ENCODE data around the gene POMC.

DNA sequence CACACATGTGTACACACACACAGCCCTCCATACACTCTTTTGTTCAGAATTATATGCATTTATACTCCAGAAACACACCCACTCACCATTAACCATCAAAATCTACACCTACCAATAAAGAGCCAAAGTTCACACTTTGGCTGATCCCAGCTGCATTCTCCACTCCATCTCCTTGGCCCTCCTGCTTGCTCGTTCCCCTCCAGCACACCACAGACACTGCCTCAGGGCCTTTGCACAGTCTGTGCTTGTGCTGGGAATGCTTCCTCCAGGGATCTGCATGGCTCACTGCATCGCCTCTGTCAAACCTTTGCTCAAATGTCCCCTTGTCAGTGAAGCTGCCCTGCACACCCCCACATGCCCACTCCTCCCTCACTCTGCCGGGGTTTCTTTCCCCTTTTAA lies 46.0 kb downstream of the POMC start:
- TF ChIP-seq, protein P1, sequence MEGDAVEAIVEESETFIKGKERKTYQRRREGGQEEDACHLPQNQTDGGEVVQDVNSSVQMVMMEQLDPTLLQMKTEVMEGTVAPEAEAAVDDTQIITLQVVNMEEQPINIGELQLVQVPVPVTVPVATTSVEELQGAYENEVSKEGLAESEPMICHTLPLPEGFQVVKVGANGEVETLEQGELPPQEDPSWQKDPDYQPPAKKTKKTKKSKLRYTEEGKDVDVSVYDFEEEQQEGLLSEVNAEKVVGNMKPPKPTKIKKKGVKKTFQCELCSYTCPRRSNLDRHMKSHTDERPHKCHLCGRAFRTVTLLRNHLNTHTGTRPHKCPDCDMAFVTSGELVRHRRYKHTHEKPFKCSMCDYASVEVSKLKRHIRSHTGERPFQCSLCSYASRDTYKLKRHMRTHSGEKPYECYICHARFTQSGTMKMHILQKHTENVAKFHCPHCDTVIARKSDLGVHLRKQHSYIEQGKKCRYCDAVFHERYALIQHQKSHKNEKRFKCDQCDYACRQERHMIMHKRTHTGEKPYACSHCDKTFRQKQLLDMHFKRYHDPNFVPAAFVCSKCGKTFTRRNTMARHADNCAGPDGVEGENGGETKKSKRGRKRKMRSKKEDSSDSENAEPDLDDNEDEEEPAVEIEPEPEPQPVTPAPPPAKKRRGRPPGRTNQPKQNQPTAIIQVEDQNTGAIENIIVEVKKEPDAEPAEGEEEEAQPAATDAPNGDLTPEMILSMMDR (IDR thresholded peaks at IDR 0.05; ENCODE audit: insufficient read depth, low read length, poor library complexity, severe bottlenecking), result no peak
- no peak for TF ChIP-seq EZH2phosphoT487 (conservative IDR thresholded peaks at IDR 0.05; ENCODE audit: low read length)
